Activated CD4-positive, alpha-beta memory T cell treated with anti-CD3 and anti-CD28 coated beads, Interleukin-2, amount 10 ng/mL, durations not matched to agents 7 days and 5 days (primary cell): Measurements from ENCODE around the gene CNBD2. TPM values are rescaled to one million over a fixed set of nuclear protein-coding genes. Genes with fewer than 3 reads are reported as not detected.
A peak's percentile ranks its signal among the peaks of the same experiment; 100 is the strongest.
"Not testable (repeated sequence)": the region's sequence is repeated elsewhere in the genome, so short reads cannot be mapped to it uniquely, and the experiment has no call there.

Experiments
- CTCF ChIA-PET: fragments of 350-600 bp; sonication (Branson Sonifier 250); formaldehyde crosslinking; loops from one replicate; lab custom pipeline; 2021; ENCODE audit warnings: antibody characterized with exemption, inconsistent platforms; lab: Charles Lee
- POLR2A ChIA-PET: fragments of 350-600 bp; sonication (Branson Sonifier 250); formaldehyde crosslinking; loops from one replicate; lab custom pipeline; 2021; ENCODE audit warnings: antibody characterized with exemption; lab: Charles Lee
- DNase-seq: peaks from one replicate; pipeline ENCODE4 v3.0.0-alpha.2; 2020
- H3K27ac Mint-ChIP-seq: one replicate; pipeline ENCODE4 v1.8.0; 2021; ENCODE audit warnings: mild to moderate bottlenecking, mixed read lengths
- H3K27me3 Mint-ChIP-seq: one replicate; pipeline ENCODE4 v1.8.0; 2021; ENCODE audit warnings: mixed read lengths
- H3K36me3 Mint-ChIP-seq: one replicate; pipeline ENCODE4 v1.8.0; 2021; ENCODE audit warnings: low read depth, mixed read lengths
- H3K4me1 Mint-ChIP-seq: one replicate; pipeline ENCODE4 v1.8.0; 2021; ENCODE audit warnings: mixed read lengths
- H3K4me3 Mint-ChIP-seq: one replicate; pipeline ENCODE4 v1.8.0; 2021; ENCODE audit warnings: mild to moderate bottlenecking, mixed read lengths
- H3K9me3 Mint-ChIP-seq: one replicate; pipeline ENCODE4 v1.8.0; 2021; ENCODE audit warnings: mixed read lengths
- total RNA-seq, 2 experiments: library from RNA; stranded (reverse); gene quantifications; one replicate each; pipeline ENCODE4 v1.2.3, GENCODE V29; 2021

Gene CNBD2
- total RNA-seq, 2 experiments from 2014 or later = 4.6 to 5.4 TPM

GRCh38 chr20:35975576-35976373, 7.4 kb downstream of the CNBD2 start:
- Mint-ChIP-seq H3K4me1 (no peaks in the 10 kb centered on the region), H3K9me3 (no peaks in the 10 kb centered on the region), H3K27me3 (peaks cover 3% of the 10 kb centered on the region), H3K36me3 (no peaks in the 10 kb centered on the region), H3K27ac (no peak overlapping the region), H3K4me3 (no peak overlapping the region)
- no peak for DNase-seq
- ChIA-PET CTCF (interaction anchor here (1.6 kb wide), 1 partner anchor 17 kb away, joined by 5 read pairs; no protein-coding TSS in a partner anchor), POLR2A (no interaction called here)

- H3K27ac Mint-ChIP-seq = no peak overlapping the region
- no peaks in the 10 kb centered on the region for H3K9me3 Mint-ChIP-seq
- CTCF ChIA-PET = interaction anchor here (1.4 kb wide), 1 partner anchor 15 kb away, joined by 5 read pairs; no protein-coding TSS in a partner anchor
- POLR2A ChIA-PET = no interaction called here
- peaks cover 3% of the 10 kb centered on the region for H3K27me3 Mint-ChIP-seq
- DNase-seq = peak; percentile 1
- H3K4me3 Mint-ChIP-seq = no peak overlapping the region
- H3K4me1 Mint-ChIP-seq = no peaks in the 10 kb centered on the region
- no peaks in the 10 kb centered on the region for H3K36me3 Mint-ChIP-seq
Observed at GRCh38 chr20:35978041-35978513, 9.7 kb downstream of the CNBD2 start.

GRCh38 chr20:35979544-35979943, 11.2 kb downstream of the CNBD2 start:
- H3K27ac Mint-ChIP-seq = no peak overlapping the region
- no peaks in the 10 kb centered on the region for H3K36me3 Mint-ChIP-seq
- POLR2A ChIA-PET = interaction anchor here (2.2 kb wide), 1 partner anchor 25 kb away, joined by 8 read pairs; the partner anchor contains the start of gene SCAND1
- H3K4me1 Mint-ChIP-seq = peaks cover 2% of the 10 kb centered on the region
- H3K27me3 Mint-ChIP-seq = peaks cover 3% of the 10 kb centered on the region
- no peak overlapping the region for H3K4me3 Mint-ChIP-seq
- H3K9me3 Mint-ChIP-seq = no peaks in the 10 kb centered on the region
- CTCF ChIA-PET = interaction anchor here (0.6 to 5.9 kb wide), 3 partner anchors 12 to 25 kb away, joined by 3 to 42 read pairs (median 3); partner anchors contain the start of gene SCAND1
- peak; percentile 3 for DNase-seq

GRCh38 chr20:35981969-35982368, 13.6 kb downstream of the CNBD2 start:
- CTCF ChIA-PET = interaction anchor here (5.9 kb wide), 1 partner anchor 10 kb away, joined by 42 read pairs; no protein-coding TSS in a partner anchor
- DNase-seq = peak; percentile 5
- Mint-ChIP-seq H3K9me3 (no peaks in the 10 kb centered on the region), H3K4me1 (peaks cover 2% of the 10 kb centered on the region), H3K27me3 (peaks cover 3% of the 10 kb centered on the region), H3K36me3 (no peaks in the 10 kb centered on the region), H3K4me3 (no peak overlapping the region), H3K27ac (no peak overlapping the region)
- POLR2A ChIA-PET = no interaction called here

GRCh38 chr20:35984382-35984781, 16.0 kb downstream of the CNBD2 start:
- no peaks in the 10 kb centered on the region for H3K36me3 Mint-ChIP-seq
- H3K27ac Mint-ChIP-seq = no peak overlapping the region
- peaks cover 9% of the 10 kb centered on the region for H3K27me3 Mint-ChIP-seq
- H3K4me1 Mint-ChIP-seq = peaks cover 2% of the 10 kb centered on the region
- H3K4me3 Mint-ChIP-seq = no peak overlapping the region
- POLR2A ChIA-PET = interaction anchor here (2.4 kb wide), 1 partner anchor 30 kb away, joined by 7 read pairs; the partner anchor contains the start of gene SCAND1
- CTCF ChIA-PET = interaction anchor here (1.2 to 5.9 kb wide), 2 partner anchors 7 to 1215 kb away, joined by 3 to 42 read pairs; no protein-coding TSS in a partner anchor
- DNase-seq = no peak
- no peaks in the 10 kb centered on the region for H3K9me3 Mint-ChIP-seq

- no peak for DNase-seq
- no peaks in the 10 kb centered on the region for H3K36me3 Mint-ChIP-seq
- no peaks in the 10 kb centered on the region for H3K9me3 Mint-ChIP-seq
- H3K27me3 Mint-ChIP-seq = peaks cover 12% of the 10 kb centered on the region
- peaks cover 2% of the 10 kb centered on the region for H3K4me1 Mint-ChIP-seq
- H3K27ac Mint-ChIP-seq = no peak overlapping the region
- POLR2A ChIA-PET = interaction anchor here (2.4 kb wide), 1 partner anchor 32 kb away, joined by 7 read pairs; the partner anchor contains the start of gene SCAND1
- no peak overlapping the region for H3K4me3 Mint-ChIP-seq
- CTCF ChIA-PET = no interaction called here
Observed at GRCh38 chr20:35985806-35986205, 17.4 kb downstream of the CNBD2 start.

GRCh38 chr20:35988910-35989463, 20.6 kb downstream of the CNBD2 start:
- no peaks in the 10 kb centered on the region for H3K9me3 Mint-ChIP-seq
- peaks cover 5% of the 10 kb centered on the region for H3K4me1 Mint-ChIP-seq
- H3K4me3 Mint-ChIP-seq = no peak overlapping the region
- CTCF ChIA-PET = no interaction called here
- H3K36me3 Mint-ChIP-seq = no peaks in the 10 kb centered on the region
- peaks cover 15% of the 10 kb centered on the region for H3K27me3 Mint-ChIP-seq
- no peak for DNase-seq
- POLR2A ChIA-PET = no interaction called here
- no peak overlapping the region for H3K27ac Mint-ChIP-seq

- Mint-ChIP-seq H3K4me1 (peaks cover 6% of the 10 kb centered on the region), H3K36me3 (no peaks in the 10 kb centered on the region), H3K4me3 (no peak overlapping the region), H3K27ac (no peak overlapping the region), H3K9me3 (no peaks in the 10 kb centered on the region), H3K27me3 (peaks cover 17% of the 10 kb centered on the region)
- ChIA-PET CTCF (interaction anchor here (0.5 to 10.9 kb wide), 18 partner anchors 9 to 211 kb away, joined by 3 to 244 read pairs (median 6); partner anchors contain the start of gene SCAND1), POLR2A (no interaction called here)
- peak; percentile 21 for DNase-seq
Observed at GRCh38 chr20:35991142-35991771, 22.9 kb downstream of the CNBD2 start.

GRCh38 chr20:35992713-35993335, 24.4 kb downstream of the CNBD2 start:
- no peak overlapping the region for H3K4me3 Mint-ChIP-seq
- ChIA-PET POLR2A (interaction anchor here (1.0 to 1.4 kb wide), 4 partner anchors 39 to 251 kb away, joined by 3 to 11 read pairs (median 4); partner anchors contain the start of genes RBM39 and SCAND1), CTCF (interaction anchor here (0.6 to 10.9 kb wide), 43 partner anchors 8 to 870 kb away, joined by 3 to 244 read pairs (median 5); partner anchors contain the start of gene SCAND1)
- H3K4me1 Mint-ChIP-seq = peaks cover 6% of the 10 kb centered on the region
- H3K27ac Mint-ChIP-seq = no peak overlapping the region
- H3K9me3 Mint-ChIP-seq = no peaks in the 10 kb centered on the region
- DNase-seq = peak; percentile 50
- peaks cover 17% of the 10 kb centered on the region for H3K27me3 Mint-ChIP-seq
- H3K36me3 Mint-ChIP-seq = no peaks in the 10 kb centered on the region

- H3K4me1 Mint-ChIP-seq = peaks cover 6% of the 10 kb centered on the region
- no peak overlapping the region for H3K4me3 Mint-ChIP-seq
- ChIA-PET CTCF (interaction anchor here (0.5 to 10.9 kb wide), 15 partner anchors 16 to 379 kb away, joined by 3 to 244 read pairs (median 3); partner anchors contain the start of genes CNBD2 and SCAND1), POLR2A (interaction anchor here (1.0 kb wide), 1 partner anchor 144 kb away, joined by 5 read pairs; no protein-coding TSS in a partner anchor)
- H3K27me3 Mint-ChIP-seq = peaks cover 8% of the 10 kb centered on the region
- no peaks in the 10 kb centered on the region for H3K36me3 Mint-ChIP-seq
- no peaks in the 10 kb centered on the region for H3K9me3 Mint-ChIP-seq
- peak; percentile 78 for DNase-seq
- no peak overlapping the region for H3K27ac Mint-ChIP-seq
Observed at GRCh38 chr20:35994994-35995453, 26.6 kb downstream of the CNBD2 start.

GRCh38 chr20:35996492-35996891, 28.1 kb downstream of the CNBD2 start:
- DNase-seq, H3K27ac Mint-ChIP-seq, POLR2A ChIA-PET, H3K4me3 Mint-ChIP-seq, H3K36me3 Mint-ChIP-seq, H3K27me3 Mint-ChIP-seq, H3K9me3 Mint-ChIP-seq, H3K4me1 Mint-ChIP-seq: not testable (repeated sequence)
- CTCF ChIA-PET = interaction anchor here (1.3 to 10.9 kb wide), 2 partner anchors 49 to 142 kb away, joined by 3 to 244 read pairs; no protein-coding TSS in a partner anchor

- H3K36me3 Mint-ChIP-seq, DNase-seq, H3K4me3 Mint-ChIP-seq, H3K4me1 Mint-ChIP-seq, H3K27me3 Mint-ChIP-seq, H3K9me3 Mint-ChIP-seq, H3K27ac Mint-ChIP-seq, CTCF ChIA-PET, POLR2A ChIA-PET: not testable (repeated sequence)
Observed at GRCh38 chr20:36001331-36001730, 32.9 kb downstream of the CNBD2 start.
